SU-DHL-6 (cell line): ENCODE data around the gene KCTD1.
"Not testable (repeated sequence)": the region's sequence is repeated elsewhere in the genome, so short reads cannot be mapped to it uniquely, and the experiment has no call there.

ENCODE experiments used
- H2AFZ ChIP-seq: fragments of 200-600 bp; sonication (generic); 2 replicates; pipeline ENCODE4 v1.6.1; 2014; ENCODE audit warnings: low read depth, mild to moderate bottlenecking, moderate library complexity, mixed read lengths, antibody characterized with exemption, low read length; ENCODE audit not compliant: severe bottlenecking
- H3F3A ChIP-seq: fragments of 200-600 bp; shearing (Covaris generic); 2 replicates; pipeline ENCODE4 v1.6.0; 2016; ENCODE audit warnings: antibody characterized with exemption, mild to moderate bottlenecking; ENCODE audit not compliant: insufficient read depth
- H3K27ac ChIP-seq: fragments of 200-600 bp; sonication (generic); 2 replicates; pipeline ENCODE4 v1.5.1; 2016; ENCODE audit warnings: low read depth, mild to moderate bottlenecking, low read length, moderate library complexity, mixed read lengths
- H3K27me3 ChIP-seq: fragments of 200-600 bp; sonication (generic), shearing (Covaris generic); 2 replicates; pipeline ENCODE4 v1.6.0; 2014; ENCODE audit warnings: mild to moderate bottlenecking, low read length
- H3K36me3 ChIP-seq: fragments of 200-600 bp; sonication (generic); 2 replicates; pipeline ENCODE4 v1.6.1; 2014; ENCODE audit warnings: mild to moderate bottlenecking, low read length, mixed read lengths
- H3K4me2 ChIP-seq: fragments of 300-600, 200-600 bp; shearing (Covaris generic), sonication (generic); 2 replicates; pipeline ENCODE4 v1.6.0; 2014; ENCODE audit warnings: low read length, low read depth, mild to moderate bottlenecking; ENCODE audit not compliant: poor library complexity, severe bottlenecking
- H3K4me3 ChIP-seq: fragments of 200-600 bp; sonication (generic); 2 replicates; pipeline ENCODE4 v1.5.1; 2014; ENCODE audit warnings: antibody characterized with exemption, low read length, mild to moderate bottlenecking, mixed read lengths; ENCODE audit not compliant: insufficient read depth, poor library complexity, severe bottlenecking
- H3K79me2 ChIP-seq: fragments of 200-600 bp; sonication (generic); 2 replicates; pipeline ENCODE4 v1.6.1; 2014; ENCODE audit warnings: mild to moderate bottlenecking, low read length, moderate library complexity; ENCODE audit not compliant: insufficient read depth
- H3K9ac ChIP-seq: fragments of 200-600 bp; sonication (generic); 2 replicates; pipeline ENCODE4 v1.7.0; 2014; ENCODE audit warnings: mild to moderate bottlenecking, low read length
- H3K9me2 ChIP-seq: fragments of 200-600 bp; sonication (generic); replicated peaks from 2 replicates; pipeline ENCODE4 v1.6.1; 2014; ENCODE audit warnings: low read length; ENCODE audit not compliant: insufficient read depth
- H3K9me3 ChIP-seq: fragments of 200-600 bp; sonication (generic); 2 replicates; pipeline ENCODE4 v1.6.1; 2014; ENCODE audit warnings: low read length, mixed read lengths; ENCODE audit not compliant: insufficient read depth
- H4K20me1 ChIP-seq: fragments of 200-600 bp; sonication (generic); 2 replicates; pipeline ENCODE4 v1.6.1; 2014; ENCODE audit warnings: low read depth, mild to moderate bottlenecking, antibody characterized with exemption, low read length, moderate library complexity, mixed read lengths
- EZH2phosphoT487 ChIP-seq: fragments of 200-600 bp; sonication (generic), shearing (Covaris generic); conservative IDR thresholded peaks from 2 replicates; pipeline ENCODE4 v1.6.1; 2018; ENCODE audit warnings: mild to moderate bottlenecking, antibody characterized with exemption, low read length, moderate library complexity, mixed read lengths
- TF ChIP-seq, protein P1 (sequence below): fragments of 200-600 bp; sonication (generic); IDR thresholded peaks from one replicate; pipeline ENCODE4 v1.5.1; 2017; ENCODE audit warnings: antibody characterized with exemption, mild to moderate bottlenecking, low read length, moderate library complexity; ENCODE audit not compliant: insufficient read depth, poor library complexity, severe bottlenecking

Gene KCTD1

DNA sequence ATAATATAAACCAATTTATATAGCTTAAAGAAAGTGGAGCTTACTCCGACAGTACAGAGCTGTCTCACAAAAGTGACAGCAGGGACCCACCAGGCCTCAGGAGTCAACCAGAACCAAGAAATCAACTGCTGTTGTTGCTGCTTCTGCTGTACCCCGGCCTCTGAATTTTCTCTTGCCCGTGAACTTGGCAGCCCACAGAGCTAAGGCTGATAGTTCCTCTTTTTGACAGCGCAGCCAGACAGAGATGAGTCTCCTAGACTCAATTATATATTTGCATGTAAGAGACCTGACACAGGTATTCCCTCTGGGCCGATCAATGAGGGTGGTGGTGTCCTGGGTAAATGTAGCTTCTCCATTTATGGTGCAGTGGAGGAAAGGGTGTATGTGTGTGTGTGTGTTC, 109.4 kb downstream of the KCTD1 start:
- 0 out of 2 replicates have a peak, but pooled peaks cover 2% of the 10 kb centered on the region for H3K36me3 ChIP-seq
- no peak for TF ChIP-seq EZH2phosphoT487
- TF ChIP-seq, protein P1, sequence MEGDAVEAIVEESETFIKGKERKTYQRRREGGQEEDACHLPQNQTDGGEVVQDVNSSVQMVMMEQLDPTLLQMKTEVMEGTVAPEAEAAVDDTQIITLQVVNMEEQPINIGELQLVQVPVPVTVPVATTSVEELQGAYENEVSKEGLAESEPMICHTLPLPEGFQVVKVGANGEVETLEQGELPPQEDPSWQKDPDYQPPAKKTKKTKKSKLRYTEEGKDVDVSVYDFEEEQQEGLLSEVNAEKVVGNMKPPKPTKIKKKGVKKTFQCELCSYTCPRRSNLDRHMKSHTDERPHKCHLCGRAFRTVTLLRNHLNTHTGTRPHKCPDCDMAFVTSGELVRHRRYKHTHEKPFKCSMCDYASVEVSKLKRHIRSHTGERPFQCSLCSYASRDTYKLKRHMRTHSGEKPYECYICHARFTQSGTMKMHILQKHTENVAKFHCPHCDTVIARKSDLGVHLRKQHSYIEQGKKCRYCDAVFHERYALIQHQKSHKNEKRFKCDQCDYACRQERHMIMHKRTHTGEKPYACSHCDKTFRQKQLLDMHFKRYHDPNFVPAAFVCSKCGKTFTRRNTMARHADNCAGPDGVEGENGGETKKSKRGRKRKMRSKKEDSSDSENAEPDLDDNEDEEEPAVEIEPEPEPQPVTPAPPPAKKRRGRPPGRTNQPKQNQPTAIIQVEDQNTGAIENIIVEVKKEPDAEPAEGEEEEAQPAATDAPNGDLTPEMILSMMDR: no peak
- no peaks in the 10 kb centered on the region for H3K9me3 ChIP-seq
- peak overlapping the region; percentile 13 for H2AFZ ChIP-seq
- no peaks in the 10 kb centered on the region for H3F3A ChIP-seq
- H3K27me3 ChIP-seq: no peaks in the 10 kb centered on the region
- H3K9ac ChIP-seq: no peak overlapping the region
- no peak overlapping the region for H3K27ac ChIP-seq
- H3K4me2 ChIP-seq: no peak overlapping the region
- H4K20me1 ChIP-seq: no peaks in the 10 kb centered on the region
- no peak overlapping the region for H3K4me3 ChIP-seq
- H3K79me2 ChIP-seq: no peaks in the 10 kb centered on the region
- H3K9me2 ChIP-seq: no peaks in the 10 kb centered on the region

DNA sequence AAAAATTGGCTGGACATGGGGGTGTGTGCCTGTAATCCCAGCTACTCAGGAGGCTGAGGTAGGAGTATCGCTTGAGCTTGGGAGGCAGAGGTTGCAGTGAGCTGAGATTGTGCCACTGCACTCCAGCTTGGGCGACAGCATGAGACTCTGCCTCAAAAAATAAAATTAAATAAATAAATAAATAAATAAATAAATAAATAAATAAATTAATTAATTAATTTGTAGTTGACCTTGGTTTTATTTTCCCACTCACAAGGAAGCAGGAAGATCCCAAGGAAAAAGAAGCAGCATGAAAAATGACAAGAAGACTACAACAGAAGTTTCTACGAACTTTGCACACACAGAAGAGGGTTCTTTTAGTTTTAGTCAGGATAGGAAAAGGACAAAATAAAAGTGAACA, 110.7 kb downstream of the KCTD1 start:
- H3K36me3 ChIP-seq, H3K4me2 ChIP-seq, H3K4me3 ChIP-seq, H3K79me2 ChIP-seq, H2AFZ ChIP-seq, H3F3A ChIP-seq, H3K9me2 ChIP-seq, H3K27me3 ChIP-seq, H3K9ac ChIP-seq, H4K20me1 ChIP-seq, H3K27ac ChIP-seq, H3K9me3 ChIP-seq: not testable (repeated sequence)

DNA sequence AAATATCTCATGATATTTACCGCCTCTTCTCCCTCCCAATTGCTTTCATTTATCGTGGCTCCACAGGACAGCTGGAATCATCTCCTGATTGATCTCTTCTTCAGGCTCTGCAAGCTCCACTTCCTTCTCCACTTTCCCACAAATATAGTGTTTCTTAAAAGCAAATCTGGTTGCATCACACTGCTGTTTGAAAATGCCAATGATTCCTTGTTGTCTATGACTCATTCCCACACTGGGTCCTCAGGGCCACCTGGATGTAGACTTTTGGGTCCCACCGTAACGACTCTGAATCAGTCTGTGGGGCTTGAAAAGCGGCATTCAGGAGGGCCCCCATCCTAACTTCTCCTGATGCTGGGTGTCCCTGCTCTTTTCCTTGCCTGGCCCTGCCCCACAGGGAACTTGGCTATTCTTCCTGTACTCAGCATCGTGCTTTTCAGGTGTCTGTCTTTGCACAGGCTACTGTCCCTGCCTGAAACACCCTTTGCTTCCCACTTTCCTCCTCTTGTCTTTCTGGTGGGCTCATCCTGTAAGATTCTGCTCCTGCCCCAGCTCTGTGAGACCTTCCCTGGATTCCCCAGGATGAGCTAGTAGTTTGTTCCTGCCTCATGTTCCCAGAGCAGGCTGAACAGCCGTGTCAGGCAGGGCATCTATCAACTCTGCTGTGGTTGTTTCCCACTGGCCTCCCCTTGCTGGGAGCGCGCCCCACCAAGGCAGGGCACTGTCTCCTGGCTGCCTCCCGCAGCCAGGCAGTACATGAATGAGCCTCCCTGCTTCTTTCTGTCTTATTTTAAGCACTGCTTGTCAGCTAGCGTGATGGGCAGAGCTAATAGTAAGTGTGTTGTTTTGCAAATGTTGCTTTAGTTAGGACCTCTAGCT, 111.9 kb downstream of the KCTD1 start:
- no peaks in the 10 kb centered on the region for H3K9me2 ChIP-seq
- TF ChIP-seq EZH2phosphoT487: no peak
- TF ChIP-seq, protein P1: no peak
- no peak overlapping the region for H3K9ac ChIP-seq
- no peaks in the 10 kb centered on the region for H3K79me2 ChIP-seq
- no peak overlapping the region for H3K4me3 ChIP-seq
- H3K4me2 ChIP-seq: no peak overlapping the region
- no peak overlapping the region for H2AFZ ChIP-seq
- no peaks in the 10 kb centered on the region for H3K9me3 ChIP-seq
- no peak overlapping the region for H3K27ac ChIP-seq
- no peaks in the 10 kb centered on the region for H3F3A ChIP-seq
- H3K27me3 ChIP-seq: no peaks in the 10 kb centered on the region
- no peaks in the 10 kb centered on the region for H4K20me1 ChIP-seq
- H3K36me3 ChIP-seq: 0 out of 2 replicates have a peak, but pooled peaks cover 2% of the 10 kb centered on the region

DNA sequence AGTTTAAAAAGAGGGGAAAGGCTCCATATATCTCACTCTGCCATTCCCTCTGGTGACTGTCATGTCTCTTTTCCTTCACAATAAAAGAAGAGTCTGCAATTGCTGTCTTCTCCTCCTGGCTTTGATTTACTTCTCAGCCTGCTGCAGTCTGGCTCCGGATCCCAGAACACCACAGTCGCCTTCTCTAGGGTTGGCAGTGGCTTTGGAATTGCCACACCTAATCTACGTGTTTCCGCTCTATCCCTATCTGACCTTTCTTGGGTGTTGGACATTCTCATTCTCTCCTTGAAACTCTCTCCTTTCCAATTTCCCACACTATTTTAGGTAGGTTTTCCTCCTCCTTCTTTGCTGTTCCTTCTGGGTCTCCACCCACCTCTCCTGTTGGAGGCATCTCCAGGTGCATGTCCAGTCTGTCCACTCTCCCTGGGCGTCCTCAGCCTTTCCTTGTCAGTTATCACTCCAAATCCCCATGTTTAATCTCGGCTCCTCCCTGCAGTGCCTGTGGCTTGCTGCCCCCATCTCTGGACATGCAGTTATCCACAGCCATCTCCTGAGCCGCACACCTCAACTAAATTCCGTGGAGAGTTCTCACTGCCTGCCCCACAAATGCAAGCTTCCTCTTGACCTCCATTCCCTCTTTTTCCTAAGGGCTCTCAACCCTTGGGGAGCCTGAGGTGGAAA, 112.8 kb downstream of the KCTD1 start:
- no peak overlapping the region for H2AFZ ChIP-seq
- H3K79me2 ChIP-seq: no peaks in the 10 kb centered on the region
- H3K9me2 ChIP-seq: no peaks in the 10 kb centered on the region
- TF ChIP-seq, protein P1: no peak
- no peak for TF ChIP-seq EZH2phosphoT487
- no peak overlapping the region for H3K4me2 ChIP-seq
- H3K9ac ChIP-seq: no peak overlapping the region
- no peak overlapping the region for H3K27ac ChIP-seq
- no peaks in the 10 kb centered on the region for H3K9me3 ChIP-seq
- H4K20me1 ChIP-seq: no peaks in the 10 kb centered on the region
- H3F3A ChIP-seq: no peaks in the 10 kb centered on the region
- no peak overlapping the region for H3K4me3 ChIP-seq
- 0 out of 2 replicates have a peak, but pooled peaks cover 2% of the 10 kb centered on the region for H3K36me3 ChIP-seq
- H3K27me3 ChIP-seq: no peaks in the 10 kb centered on the region
